Stimulated activated CD4-positive, alpha-beta T cell treated with anti-CD3 and anti-CD28 coated beads, Interleukin-12 subunit alpha, Interleukin-12 subunit beta, amount 100 ng/mL, for 48 hours (primary cell): ENCODE measurements around the gene AGBL4.

Source experiments
- DNase-seq, 3 donors: peaks; one replicate each; pipeline ENCODE4 v3.0.0-alpha.2; 2020; ENCODE audit warnings: low read depth in 2 of 3, low spot score in 1 of 3

AGBL4 gene

DNA sequence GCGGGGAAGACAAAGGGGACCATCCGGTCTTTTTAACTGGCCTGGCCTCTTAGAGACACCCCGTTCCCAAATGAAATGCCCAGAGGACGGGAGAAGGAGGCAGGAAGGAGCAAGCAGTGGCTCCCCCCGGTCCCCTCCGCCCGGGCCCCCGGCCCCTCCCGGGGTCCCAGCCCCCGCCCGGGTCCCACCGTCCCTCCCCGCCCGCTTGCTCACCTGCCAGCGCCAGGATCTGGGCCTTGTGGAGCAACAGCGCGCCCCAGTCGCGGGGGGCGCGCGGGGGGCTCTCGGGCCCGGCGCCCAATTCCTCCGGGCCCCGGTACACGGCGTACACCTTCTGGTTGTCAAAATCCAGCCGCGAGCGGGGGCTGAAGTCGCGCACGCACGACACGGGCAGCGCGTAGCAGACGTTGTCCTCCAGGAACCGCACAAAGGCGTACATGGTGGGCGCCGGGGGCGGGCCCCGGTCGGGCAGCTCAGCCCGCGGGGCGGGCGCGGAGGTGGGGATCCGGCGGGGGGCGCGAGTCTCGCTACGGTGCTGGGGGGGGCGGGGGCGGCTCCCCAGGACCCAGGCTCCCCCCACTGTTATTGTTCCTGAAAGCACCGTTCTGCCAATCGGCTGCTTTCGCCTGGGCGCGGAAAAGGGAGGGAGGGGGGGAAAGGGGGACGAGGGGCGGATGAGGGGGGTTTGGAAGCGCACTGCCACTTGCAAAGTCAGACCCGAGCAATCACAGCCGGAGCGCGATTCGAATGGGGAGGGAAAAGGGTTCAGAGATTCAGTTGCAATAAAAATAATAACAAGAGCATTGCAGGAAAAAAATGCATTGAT, 1247.1 kb downstream of the AGBL4 start, which contains the start of gene BEND5:
TSS of gene BEND5 (minus strand) at position 499 of the 826 bp plus-strand sequence. CDS start at position 439, 60 bp downstream.
- peak; percentile 12 to 22 (median 16) for DNase-seq

GRCh38 chr1:48775831-48776392, 1247.8 kb downstream of the AGBL4 start:
- no peak for DNase-seq

DNA sequence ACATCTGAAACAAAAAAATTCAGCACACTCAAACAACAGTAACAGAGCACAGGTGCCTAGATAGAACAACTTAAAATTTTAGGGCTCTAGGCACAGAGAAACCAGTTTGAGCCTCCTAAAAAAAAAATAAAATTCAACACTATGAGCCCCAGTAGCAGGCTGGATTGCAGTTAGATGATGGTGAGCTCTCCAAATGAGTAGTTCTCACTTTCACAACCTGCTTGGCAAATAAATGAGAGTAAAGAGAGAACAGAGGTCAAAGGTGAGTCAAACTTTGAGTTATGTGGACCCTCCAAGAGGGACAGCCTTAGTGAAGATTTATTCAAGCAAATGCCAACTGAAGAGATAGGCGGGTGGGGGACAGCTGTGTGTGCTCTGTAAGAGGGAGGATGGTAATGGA, 1250.6 kb downstream of the AGBL4 start:
- no peak for DNase-seq

- no peak for DNase-seq
These were observed 1251.5 kb downstream of the AGBL4 start for GRCh38 chr1:48772211-48772610.

DNA sequence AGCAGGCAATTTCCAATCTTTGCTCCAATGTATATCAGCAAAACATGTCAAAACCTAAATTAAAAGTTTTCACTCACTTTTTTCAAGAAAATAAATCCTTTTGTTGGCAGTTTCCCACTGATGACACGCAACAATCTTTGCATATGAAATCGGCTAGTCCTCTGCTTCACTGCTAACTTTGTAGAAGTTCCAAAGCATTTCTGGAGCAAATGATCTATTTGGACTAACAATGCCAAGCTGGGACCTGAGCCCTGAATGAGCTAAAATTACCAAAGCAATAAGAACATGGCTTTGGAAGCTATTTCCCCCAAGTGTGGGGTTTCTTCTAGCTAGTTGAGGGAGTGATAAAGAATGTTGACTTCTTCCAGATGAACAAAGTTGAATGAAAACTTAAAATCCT, 1252.2 kb downstream of the AGBL4 start:
- no peak for DNase-seq

GRCh38 chr1:48767975-48768510, 1255.7 kb downstream of the AGBL4 start:
- no peak for DNase-seq

DNA sequence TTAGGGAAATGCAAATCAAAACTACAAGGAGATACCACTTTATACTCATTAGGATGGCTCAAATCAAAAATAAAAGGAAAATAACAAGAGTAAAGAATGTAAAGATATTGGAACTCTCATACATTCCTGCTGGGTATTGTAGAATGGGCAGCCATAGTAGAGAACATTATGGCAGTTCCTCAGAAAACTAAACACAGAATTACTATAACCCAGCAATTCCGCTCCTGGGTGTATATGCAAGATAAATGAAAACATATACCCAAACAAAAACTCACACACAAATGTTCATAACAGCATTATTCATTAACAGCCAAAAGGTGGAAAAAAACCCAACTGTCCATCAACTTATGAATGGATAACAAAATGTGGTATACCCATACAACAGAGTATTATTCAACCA, 1258.4 kb downstream of the AGBL4 start:
- DNase-seq, result no peak

- no peak for DNase-seq
These were observed 1261.8 kb downstream of the AGBL4 start for GRCh38 chr1:48761986-48762385.

GRCh38 chr1:48761411-48761810, 1262.3 kb downstream of the AGBL4 start:
- DNase-seq, result no peak

GRCh38 chr1:48760857-48761256, 1262.9 kb downstream of the AGBL4 start:
- DNase-seq, result no peak

DNA sequence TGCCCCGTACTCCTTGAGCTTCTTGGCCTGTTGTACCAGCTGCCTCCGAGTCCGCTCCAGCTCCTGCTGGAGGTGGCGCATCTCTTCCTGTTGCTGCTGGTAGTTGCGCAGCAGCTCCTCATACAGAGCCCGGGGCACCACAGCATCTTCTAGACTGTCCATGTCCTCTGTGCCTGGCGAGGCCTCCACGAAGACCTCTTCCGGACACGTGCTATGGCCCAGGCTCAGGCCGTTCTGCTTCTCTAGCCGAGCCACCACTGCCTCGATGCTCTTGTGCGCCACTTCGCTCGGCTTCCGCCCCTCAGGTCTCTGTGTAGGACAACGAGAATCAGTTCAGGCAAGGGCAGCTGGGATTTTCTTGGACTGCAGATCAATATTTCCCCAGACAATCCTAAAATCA, 1264.8 kb downstream of the AGBL4 start:
- DNase-seq, result no peak

GRCh38 chr1:48757363-48757762, 1266.4 kb downstream of the AGBL4 start:
- DNase-seq, result no peak

DNA sequence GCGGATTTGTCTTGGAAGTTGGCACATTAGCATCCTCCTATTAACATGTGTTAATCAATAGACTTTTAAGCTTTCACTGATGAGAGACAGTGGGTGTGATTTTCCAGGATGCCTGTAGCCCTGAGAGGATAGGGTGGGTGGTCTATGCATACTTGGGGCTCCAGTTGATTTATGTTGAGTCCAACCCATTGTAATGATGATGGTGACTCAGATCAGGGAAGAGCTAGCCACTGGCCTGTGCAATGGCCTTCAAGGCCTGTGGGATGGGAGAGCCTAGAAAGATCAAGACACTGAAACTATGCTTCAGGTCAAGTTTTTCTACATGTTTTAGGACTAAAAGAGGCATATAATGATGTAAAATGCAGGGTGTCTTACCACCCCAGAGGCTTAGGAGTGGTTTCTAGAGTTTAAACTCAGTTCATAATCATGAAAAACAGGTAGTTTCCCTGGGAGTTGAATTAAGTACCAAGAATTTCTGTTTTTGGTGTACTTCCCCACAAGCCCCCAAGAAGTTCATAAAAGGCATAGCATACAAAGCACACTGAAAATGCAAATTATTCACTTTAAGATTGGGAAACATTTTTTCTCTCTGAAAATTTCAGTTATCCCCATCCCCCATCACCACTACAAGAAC, 1267.0 kb downstream of the AGBL4 start:
- DNase-seq, result no peak

- DNase-seq, result no peak
These were observed 1270.5 kb downstream of the AGBL4 start for GRCh38 chr1:48753293-48753692.

- DNase-seq, result no peak
These were observed 1273.6 kb downstream of the AGBL4 start for GRCh38 chr1:48750109-48750508.

DNA sequence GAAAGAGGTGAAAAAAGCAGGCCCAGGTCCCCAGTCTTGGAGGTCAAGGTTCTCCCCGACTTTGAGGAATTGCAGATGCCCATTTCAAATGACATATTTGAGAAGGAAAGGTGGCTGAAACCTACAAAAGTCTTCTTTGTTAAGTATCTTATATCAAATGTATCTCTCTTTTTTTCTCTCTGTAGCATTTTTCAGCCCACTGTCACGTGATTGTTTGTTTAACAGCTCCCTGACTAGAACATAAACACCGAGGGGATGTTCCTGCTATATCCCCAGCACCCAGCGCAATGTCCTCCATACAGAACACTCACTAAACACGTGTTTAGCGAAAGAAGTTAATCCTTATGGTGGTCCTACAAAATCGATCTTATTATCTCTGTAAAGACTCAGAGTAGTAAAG, 1274.7 kb downstream of the AGBL4 start:
- DNase-seq, result no peak

GRCh38 chr1:48746906-48747305, 1276.8 kb downstream of the AGBL4 start:
- DNase-seq, result no peak

GRCh38 chr1:48744032-48744431, 1279.7 kb downstream of the AGBL4 start:
- DNase-seq, result no peak

DNA sequence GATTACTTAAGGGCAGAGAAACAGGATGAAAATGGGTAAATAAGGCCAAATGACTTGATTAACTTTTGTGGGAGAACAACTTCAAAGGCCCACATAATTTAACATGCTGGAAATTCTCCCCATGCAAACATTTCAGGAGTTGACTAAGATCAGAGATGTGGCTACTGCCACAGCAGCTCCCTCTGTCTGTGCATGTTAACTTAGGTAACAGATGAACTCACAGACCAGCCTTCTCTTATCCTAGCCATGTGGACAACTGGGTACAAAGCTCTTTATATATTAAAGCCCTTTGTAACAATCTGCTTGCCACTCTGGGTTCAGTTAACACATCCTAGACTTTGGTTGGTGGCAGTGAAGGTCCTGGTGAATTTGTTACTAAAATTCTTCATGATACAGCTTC, 1280.3 kb downstream of the AGBL4 start:
- no peak for DNase-seq

DNA sequence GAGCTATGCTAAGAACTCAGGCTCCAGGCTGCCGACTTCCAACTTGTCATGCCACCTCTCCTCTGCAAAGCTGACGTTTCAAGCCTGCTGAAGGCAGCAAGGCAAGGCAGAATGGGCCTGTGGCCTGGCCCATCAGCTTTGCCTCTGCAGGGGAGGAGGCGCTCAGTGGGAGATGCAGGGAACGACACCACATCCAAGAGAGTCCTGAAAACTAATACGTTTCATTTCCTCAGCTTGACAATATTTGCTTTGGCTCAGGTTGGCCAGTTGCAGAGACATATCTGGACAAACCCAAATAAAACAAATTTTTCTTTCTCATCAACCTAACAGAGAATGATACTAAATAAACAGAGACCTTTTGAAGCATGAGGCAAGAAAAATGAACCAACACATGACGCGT, 1282.4 kb downstream of the AGBL4 start:
- DNase-seq, result no peak

DNA sequence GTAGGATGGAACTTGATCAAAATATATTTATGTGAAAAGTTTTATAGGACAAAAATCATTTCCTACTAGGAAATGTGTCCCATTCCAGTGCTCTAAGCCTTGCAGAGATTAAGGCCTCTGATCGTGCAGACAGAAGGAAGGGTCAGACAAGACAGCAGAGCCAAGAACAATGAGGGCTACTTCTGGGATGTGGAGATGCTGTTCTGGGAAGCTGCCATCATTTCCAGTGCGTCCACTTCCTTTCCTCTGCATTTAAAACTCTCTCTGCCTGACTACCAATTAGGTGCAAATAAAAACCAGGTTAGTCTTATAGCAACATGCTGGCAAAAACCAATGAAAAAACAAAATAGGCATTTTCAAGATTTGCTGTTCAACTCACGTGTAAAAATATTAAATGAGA, 1283.1 kb downstream of the AGBL4 start:
- no peak for DNase-seq

DNA sequence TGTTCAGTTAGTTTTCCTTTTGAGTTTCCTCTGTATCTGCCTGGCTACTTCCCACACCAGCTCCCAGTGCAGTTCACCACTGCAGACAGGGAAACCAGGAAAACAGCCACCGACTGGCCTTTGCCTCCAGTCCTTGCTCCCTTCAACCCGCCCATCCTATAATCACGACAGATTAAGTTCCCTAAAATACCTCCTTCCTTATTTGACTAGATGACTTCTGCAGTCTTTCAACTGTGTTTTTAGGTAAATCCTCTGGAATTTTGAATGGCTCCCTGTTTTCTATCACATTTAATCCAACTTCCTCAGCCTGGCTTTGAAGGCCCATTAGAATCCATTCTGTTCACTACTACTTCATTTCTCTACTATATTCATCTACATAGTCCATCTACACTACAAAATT, 1284.7 kb downstream of the AGBL4 start:
- DNase-seq, result no peak
